HK-2 (cell line): ENCODE data around the gene CARF.
A peak's percentile ranks its signal among the peaks of the same experiment; 100 is the strongest.
"Not testable (repeated sequence)": the region's sequence is repeated elsewhere in the genome, so short reads cannot be mapped to it uniquely, and the experiment has no call there.

Source experiments
- DNase-seq: peaks from one replicate; pipeline ENCODE4 v3.0.0-alpha.2; 2018; ENCODE audit not compliant: unreplicated experiment

Gene CARF

GRCh38 chr2:202911512-202912341 lies at the start of gene CARF, which contains the start of gene WDR12:
Gene CARF, plus strand, starts transcription at chr2:202912275. Its CDS starts 29,628 bp downstream, at chr2:202941903.
Gene WDR12, minus strand, starts transcription at chr2:202911673. Its CDS starts 197 bp downstream, at chr2:202911476.
- DNase-seq, result peak; percentile 89

GRCh38 chr2:202870431-202871299 lies 41.4 kb upstream of the CARF start:
- DNase-seq, result peak; percentile 63

GRCh38 chr2:202871300-202872141 lies 40.6 kb upstream of the CARF start, which contains the start of gene ICA1L:
Gene ICA1L, minus strand, starts transcription at chr2:202871766. Its CDS starts 42,757 bp downstream, at chr2:202829009.
- DNase-seq, result peak; percentile 70

GRCh38 chr2:202877699-202878098 lies 34.4 kb upstream of the CARF start:
- no peak for DNase-seq

GRCh38 chr2:202881570-202881969 lies 30.5 kb upstream of the CARF start:
- no peak for DNase-seq

GRCh38 chr2:202883987-202884675 lies 27.9 kb upstream of the CARF start:
- no peak for DNase-seq

GRCh38 chr2:202885190-202885589 lies 26.9 kb upstream of the CARF start:
- no peak for DNase-seq

- not testable (repeated sequence) for DNase-seq
Observed at GRCh38 chr2:202905507-202905906, 6.6 kb upstream of the CARF start.

GRCh38 chr2:202908186-202908585 lies 3.9 kb upstream of the CARF start:
- DNase-seq, result no peak

- DNase-seq, result no peak
Observed at GRCh38 chr2:202909394-202910192, 2.5 kb upstream of the CARF start.

GRCh38 chr2:202910250-202910649 lies 1.8 kb upstream of the CARF start:
- not testable (repeated sequence) for DNase-seq

GRCh38 chr2:202910698-202911097 lies 1.4 kb upstream of the CARF start:
- DNase-seq, result no peak

GRCh38 chr2:202911203-202911511 lies 918 bp upstream of the CARF start:
- DNase-seq, result no peak

- DNase-seq, result peak; percentile 14
Observed at GRCh38 chr2:202912342-202913201, 497 bp downstream of the CARF start.

- DNase-seq, result no peak
Observed at GRCh38 chr2:202918860-202919259, 6.8 kb downstream of the CARF start.

- DNase-seq, result no peak
Observed at GRCh38 chr2:202932425-202933138, 20.5 kb downstream of the CARF start.

GRCh38 chr2:202933139-202933510 lies 21.1 kb downstream of the CARF start:
- no peak for DNase-seq

GRCh38 chr2:202933958-202934357 lies 21.9 kb downstream of the CARF start:
- no peak for DNase-seq

- DNase-seq, result no peak
Observed at GRCh38 chr2:202934456-202934855, 22.4 kb downstream of the CARF start.
